Subcutaneous adipose tissue (tissue), 4 donors: ENCODE measurements around the gene CROCC2. TPM values are rescaled to one million over a fixed set of nuclear protein-coding genes. Genes with fewer than 3 reads are reported as not detected.

Experiments used
- CTCF ChIP-seq: fragments of 450-650 bp; IDR thresholded peaks from one replicate; pipeline ENCODE4 v1.5.1; 2016; ENCODE audit warnings: low read depth, mild to moderate bottlenecking, control low read depth, antibody characterized with exemption, moderate library complexity
- total RNA-seq, 4 donors: library from RNA; depleted of rRNA; stranded (reverse); fragments of >200 nt; gene quantifications; one replicate each; pipeline ENCODE4 v1.1.0, GENCODE V29; 2016

CROCC2 gene
- not detected for total RNA-seq

- no peak for TF ChIP-seq CTCF
These were observed at the start of gene CROCC2 for GRCh38 chr2:240906141-240906910. CROCC2 (plus strand) TSS chr2:240906336; CDS start chr2:240906514, 178 bp downstream.

- no peak for TF ChIP-seq CTCF
These were observed 48.8 kb upstream of the CROCC2 start for GRCh38 chr2:240857039-240858008.

GRCh38 chr2:240858321-240858720 lies 47.8 kb upstream of the CROCC2 start:
- TF ChIP-seq CTCF = no peak

GRCh38 chr2:240858871-240859270 lies 47.3 kb upstream of the CROCC2 start:
- TF ChIP-seq CTCF = no peak

- no peak for TF ChIP-seq CTCF
These were observed 44.6 kb upstream of the CROCC2 start for GRCh38 chr2:240861547-240861946.

GRCh38 chr2:240864475-240864874 lies 41.7 kb upstream of the CROCC2 start:
- no peak for TF ChIP-seq CTCF

GRCh38 chr2:240865391-240865790 lies 40.7 kb upstream of the CROCC2 start:
- no peak for TF ChIP-seq CTCF
